Transverse colon (tissue), 4 donors: ENCODE results near the gene CYP3A7.

Experiments
- CTCF ChIP-seq, 5 experiments: fragments of 200-600 bp in 3 of 5; fragments of 450-650 bp in 2 of 5; sonication (generic) in 3 of 5; IDR thresholded peaks; 1 replicate in 2 of 5; 2 replicates in 3 of 5; pipeline ENCODE4 v1.5.1; 2016 to 2017; ENCODE audit warnings: antibody characterized with exemption in 5 of 5, inconsistent platforms in 3 of 5, mild to moderate bottlenecking in 2 of 5, moderate library complexity in 1 of 5
- EP300 ChIP-seq: sonication (generic); formaldehyde crosslinking; IDR thresholded peaks from one replicate; pipeline ENCODE4 v1.6.1; 2017; ENCODE audit warnings: antibody characterized with exemption, low read depth
- POLR2A ChIP-seq: fragments of 450-650 bp; IDR thresholded peaks from one replicate; pipeline ENCODE4 v1.6.1; 2016; ENCODE audit warnings: antibody characterized with exemption, mild to moderate bottlenecking, moderate library complexity
- POLR2AphosphoS5 ChIP-seq, 3 donors: sonication (generic); formaldehyde crosslinking; IDR thresholded peaks; one replicate each; pipeline ENCODE4 v1.6.1; 2016; ENCODE audit warnings: antibody characterized with exemption in 3 of 3

GRCh38 chr7:99669782-99670181 lies 65.2 kb downstream of the CYP3A7 start:
- TF ChIP-seq POLR2A: no peak
- TF ChIP-seq CTCF (IDR thresholded peaks at IDR 0.05): no peak
- TF ChIP-seq POLR2AphosphoS5 (IDR thresholded peaks at IDR 0.05): no peak
- no peak for TF ChIP-seq EP300
